Liver (tissue), 9 donors: ENCODE measurements around the gene SOX11. TPM values are rescaled to one million over a fixed set of nuclear protein-coding genes. Genes with fewer than 3 reads are reported as not detected.

Experiments used
- DNase-seq: peaks from one replicate; pipeline ENCODE4 v3.0.0-alpha.2; 2017; ENCODE audit warnings: low spot score
- H3K27ac ChIP-seq, 2 donors: one replicate each; pipeline ENCODE4 v1.7.0; 2013; ENCODE audit warnings: inconsistent platforms in 2 of 2, low read length in 2 of 2, control low read depth in 1 of 2, low read depth in 1 of 2, mild to moderate bottlenecking in 1 of 2
- H3K27me3 ChIP-seq, 4 donors: one replicate each; pipeline versions ENCODE4 v1.6.1 to v1.7.0; 2013; ENCODE audit warnings: low read length in 3 of 4, inconsistent platforms in 1 of 4, mild to moderate bottlenecking in 1 of 4, moderate library complexity in 1 of 4; ENCODE audit not compliant: control insufficient read depth in 4 of 4, insufficient read depth in 4 of 4
- H3K36me3 ChIP-seq, 4 donors: one replicate each; pipeline versions ENCODE4 v1.6.1 to v1.7.0; 2013; ENCODE audit warnings: low read length in 3 of 4, mild to moderate bottlenecking in 3 of 4, low read depth in 1 of 4, moderate library complexity in 1 of 4; ENCODE audit not compliant: control insufficient read depth in 4 of 4, insufficient read depth in 3 of 4
- H3K4me1 ChIP-seq, 4 donors: one replicate each; pipeline versions ENCODE4 v1.6.1 to v1.7.0; 2013; ENCODE audit warnings: low read length in 3 of 4, mild to moderate bottlenecking in 3 of 4, moderate library complexity in 1 of 4; ENCODE audit not compliant: control insufficient read depth in 4 of 4, insufficient read depth in 4 of 4
- H3K4me3 ChIP-seq, 3 donors: one replicate each; pipeline versions ENCODE4 v1.6.1 to v1.7.0; 2013; ENCODE audit warnings: low read length in 3 of 3, control low read depth in 1 of 3, low read depth in 1 of 3, mild to moderate bottlenecking in 1 of 3
- H3K9ac ChIP-seq, 2 donors: one replicate each; pipeline ENCODE4 v1.7.0; 2013; ENCODE audit warnings: low read length in 2 of 2, mild to moderate bottlenecking in 2 of 2, moderate library complexity in 2 of 2, control low read depth in 1 of 2, low read depth in 1 of 2
- H3K9me3 ChIP-seq, 4 donors: one replicate each; pipeline versions ENCODE4 v1.6.1 to v1.7.0; 2013; ENCODE audit warnings: low read length in 3 of 4; ENCODE audit not compliant: control insufficient read depth in 4 of 4
- ATF3 ChIP-seq: IDR thresholded peaks from 2 replicates; pipeline ENCODE4 v1.6.1; 2016; ENCODE audit warnings: antibody characterized with exemption
- CTCF ChIP-seq: fragments of 150-350 bp; IDR thresholded peaks from 2 replicates; pipeline ENCODE4 v1.5.1; 2017; ENCODE audit warnings: improper control_type of control experiment, low read depth, low read length; ENCODE audit not compliant: missing input control
- EGR1 ChIP-seq, 2 donors: IDR thresholded peaks; 2 replicates each; pipeline ENCODE4 v1.6.1; 2016 to 2018; ENCODE audit warnings: antibody characterized with exemption in 2 of 2, low read depth in 2 of 2
- FOXA1 ChIP-seq: IDR thresholded peaks from 2 replicates; pipeline ENCODE4 v1.6.1; 2016; ENCODE audit warnings: antibody characterized with exemption
- FOXA2 ChIP-seq: IDR thresholded peaks from 2 replicates; pipeline ENCODE4 v1.6.1; 2016; ENCODE audit warnings: antibody characterized with exemption
- GABPA ChIP-seq, 2 donors: IDR thresholded peaks in 1 of 2; conservative IDR thresholded peaks in 1 of 2; 2 replicates each; pipeline ENCODE4 v1.6.1; 2016; ENCODE audit warnings: antibody characterized with exemption in 2 of 2, mild to moderate bottlenecking in 1 of 2, moderate library complexity in 1 of 2
- HNF4A ChIP-seq, 2 donors: conservative IDR thresholded peaks; 2 replicates each; pipeline ENCODE4 v1.6.1; 2016; ENCODE audit warnings: antibody characterized with exemption in 2 of 2, mild to moderate bottlenecking in 2 of 2
- HNF4G ChIP-seq: IDR thresholded peaks from 2 replicates; pipeline ENCODE4 v1.6.1; 2016; ENCODE audit warnings: antibody characterized with exemption
- JUND ChIP-seq, 2 donors: IDR thresholded peaks; 2 replicates each; pipeline ENCODE4 v1.6.1; 2016; ENCODE audit warnings: antibody characterized with exemption in 2 of 2
- MAX ChIP-seq: IDR thresholded peaks from 2 replicates; pipeline ENCODE4 v1.6.1; 2016; ENCODE audit warnings: antibody characterized with exemption
- NR2F2 ChIP-seq: IDR thresholded peaks from 2 replicates; pipeline ENCODE4 v1.6.1; 2016; ENCODE audit warnings: antibody characterized with exemption
- RAD21 ChIP-seq, 2 donors: IDR thresholded peaks; 2 replicates each; pipeline ENCODE4 v1.6.1; 2016; ENCODE audit warnings: antibody characterized with exemption in 2 of 2, mild to moderate bottlenecking in 2 of 2
- REST ChIP-seq: IDR thresholded peaks from 2 replicates; pipeline ENCODE4 v1.6.1; 2016; ENCODE audit warnings: antibody characterized with exemption, mild to moderate bottlenecking
- SP1 ChIP-seq: IDR thresholded peaks from 2 replicates; pipeline ENCODE4 v1.6.1; 2018; ENCODE audit warnings: antibody characterized with exemption, mild to moderate bottlenecking
- TAF1 ChIP-seq: conservative IDR thresholded peaks from 2 replicates; pipeline ENCODE4 v1.6.1; 2016; ENCODE audit warnings: antibody characterized with exemption, mild to moderate bottlenecking
- YY1 ChIP-seq: IDR thresholded peaks from 2 replicates; pipeline ENCODE4 v1.6.1; 2016; ENCODE audit warnings: antibody characterized with exemption, mild to moderate bottlenecking
- ZBTB33 ChIP-seq: IDR thresholded peaks from 2 replicates; pipeline ENCODE4 v1.6.1; 2016; ENCODE audit warnings: antibody characterized with exemption
- WGBS: extraction: QIAGEN DNeasy Blood & Tissue Kit; methylation state at CpG from one replicate; pipeline ENCODE4 v1.1.7; 2013; 5-methylcytosine and 5-hydroxymethylcytosine counted together
- polyA plus RNA-seq, 2 donors: library from polyadenylated mRNA; stranded (reverse) in 1 of 2; unstranded in 1 of 2; fragments of 200-250 nt in 1 of 2; fragments of >200 nt in 1 of 2; fragmentation: Nextera tagmentation in 1 of 2; extraction: Ambion mirVana in 1 of 2; gene quantifications; one replicate each; pipeline versions ENCODE4 v1.2.1 to v1.2.3, GENCODE V29; 2013 to 2015
- total RNA-seq, 2 donors: library from RNA; depleted of rRNA; stranded (reverse); fragments of >200 nt; gene quantifications; one replicate each; pipeline ENCODE4 v1.2.3, GENCODE V29; 2014
- donor health status: healthy.
- donor health status: healthy.
- donor health status: healthy.
- donor health status: healthy.
- donor health status: healthy.

The SOX11 gene
- total and polyA plus RNA-seq, 4 donors, result 0.09 TPM; not detected in 3

- Histone ChIP-seq H3K4me1 (no peaks in the 10 kb centered on the region), H3K27ac (no peak overlapping the region), H3K9ac (no peak overlapping the region), H3K9me3 (peaks cover 0 to 3% (median 0%) of the 10 kb centered on the region in 4 donors), H3K27me3 (peaks cover 0 to 12% (median 7%) of the 10 kb centered on the region in 4 donors), H3K4me3 (no peak overlapping the region), H3K36me3 (no peaks in the 10 kb centered on the region)
- TF ChIP-seq YY1, result no peak
- TF ChIP-seq ZBTB33, result no peak
- DNase-seq, result no peak
- 6% methylated on average over 58 of the region's 58 CpGs for WGBS
Observed at GRCh38 chr2:5673145-5674025, 18.8 kb upstream of the SOX11 start.

- TF ChIP-seq MAX (no peak), ZBTB33 (no peak), SP1 (no peak), NR2F2 (no peak), HNF4G (no peak), FOXA1 (no peak), YY1 (no peak), EGR1 (IDR thresholded peaks at IDR 0.05; ENCODE audit: low read depth in 2 of 2) (no peak), ATF3 (no peak), HNF4A (conservative IDR thresholded peaks at IDR 0.05) (no peak), TAF1 (no peak), RAD21 (IDR thresholded peaks at IDR 0.05) (no peak), FOXA2 (no peak), CTCF (no peak), JUND (IDR thresholded peaks at IDR 0.05) (no peak), REST (no peak), GABPA (IDR thresholded peaks at IDR 0.05 in 1 of 2, conservative IDR thresholded peaks at IDR 0.05 in 1 of 2) (no peak)
- H3K4me1 ChIP-seq, result no peaks in the 10 kb centered on the region
- peaks cover 0 to 12% (median 7%) of the 10 kb centered on the region in 4 donors for H3K27me3 ChIP-seq
- WGBS, result 17% methylated on average over 2 of the region's 2 CpGs
- H3K9me3 ChIP-seq, result peaks cover 0 to 3% (median 0%) of the 10 kb centered on the region in 4 donors
- H3K36me3 ChIP-seq, result no peaks in the 10 kb centered on the region
- H3K4me3 ChIP-seq, result no peak overlapping the region
- no peak overlapping the region for H3K27ac ChIP-seq
- no peak overlapping the region for H3K9ac ChIP-seq
- DNase-seq, result no peak
Observed at GRCh38 chr2:5674026-5674340, 18.2 kb upstream of the SOX11 start.
